GM12878 (cell line): ENCODE results near the gene DLEC1. TPM values are rescaled to one million over a fixed set of nuclear protein-coding genes. Genes with fewer than 3 reads are reported as not detected.
"Not testable (repeated sequence)": the region's sequence is repeated elsewhere in the genome, so short reads cannot be mapped to it uniquely, and the experiment has no call there.

Experiments used
- ATAC-seq: fragments of 200-7000 bp; cut with Tn5 transposase; 3 replicates; pipeline ENCODE4 v1.9.1; 2020; ENCODE audit warnings: mild to moderate bottlenecking, moderate library complexity
- BruUV-seq: library from RNA; stranded (reverse); fragments of 400-500 nt; replicated peaks from 2 replicates; lab custom pipeline; 2021; lab: Mats Ljungman, UMichigan
- CTCF ChIA-PET: fragments of 300-600 bp; sonication (Branson Sonifier 250); formaldehyde crosslinking; extraction: SDS; loops from one replicate; lab custom pipeline; 2021; ENCODE audit warnings: inconsistent platforms; lab: Yijun Ruan, JAX
- POLR2A ChIA-PET: fragments of 350-600 bp; formaldehyde crosslinking; extraction: SDS; loops from one replicate; lab custom pipeline; 2021; ENCODE audit warnings: inconsistent platforms; lab: Charles Lee
- RAD21 ChIA-PET: fragments of 300-600 bp; sonication (Branson Sonifier 250); formaldehyde crosslinking; loops from one replicate; lab custom pipeline; 2023; ENCODE audit warnings: antibody characterized with exemption; ENCODE audit not compliant: unreplicated experiment; lab: Charles Lee
- SMC1A ChIA-PET: fragments of 300-600 bp; sonication (Branson Sonifier 250); formaldehyde crosslinking; loops from one replicate; lab custom pipeline; 2023; ENCODE audit not compliant: unreplicated experiment, uncharacterized antibody; lab: Charles Lee
- DNase-seq: peaks from one replicate; pipeline ENCODE4 v3.0.0-alpha.2; 2011; ENCODE audit warnings: low read depth, low spot score
- FAIRE-seq: peaks from 3 replicates; lab custom pipeline; 2011; peaks lifted over from hg19 to GRCh38; lab: Jason Lieb, UNC
- H2AFZ ChIP-seq: 2 replicates; pipeline ENCODE4 v1.6.0; 2011; ENCODE audit warnings: low read depth, low read length, control low read depth; ENCODE audit not compliant: control insufficient read depth
- H3K27ac ChIP-seq: 2 replicates; pipeline ENCODE4 v1.5.1; 2011; ENCODE audit warnings: control low read depth; ENCODE audit not compliant: control insufficient read depth, insufficient read depth
- H3K27me3 ChIP-seq, 2 experiments: replicated peaks in 1 of 2; 2 replicates each; pipeline versions ENCODE4 v1.6.0 to v1.6.1; 2011; ENCODE audit warnings: low read length in 1 of 2; ENCODE audit not compliant: control insufficient read depth in 2 of 2, insufficient read depth in 2 of 2
- H3K36me3 ChIP-seq, 2 experiments: 2 replicates each; pipeline ENCODE4 v1.5.1; 2011; ENCODE audit warnings: low read length in 1 of 2; ENCODE audit not compliant: control insufficient read depth in 2 of 2, insufficient read depth in 2 of 2
- H3K4me1 ChIP-seq: 2 replicates; pipeline ENCODE4 v1.6.1; 2011; ENCODE audit warnings: mild to moderate bottlenecking, low read length, moderate library complexity, mixed read lengths; ENCODE audit not compliant: control insufficient read depth, insufficient read depth
- H3K4me2 ChIP-seq: 2 replicates; pipeline ENCODE4 v1.6.0; 2011; ENCODE audit warnings: control low read depth; ENCODE audit not compliant: control insufficient read depth, insufficient read depth
- H3K4me3 ChIP-seq: fragments of 200-600 bp; sonication (generic); 2 replicates; pipeline ENCODE4 v1.5.1; 2016
- H3K79me2 ChIP-seq: 2 replicates; pipeline ENCODE4 v1.6.0; 2011; ENCODE audit warnings: low read length; ENCODE audit not compliant: control insufficient read depth, insufficient read depth
- H3K9ac ChIP-seq: 2 replicates; pipeline ENCODE4 v1.8.0; 2011; ENCODE audit warnings: low read length, control low read depth, mixed read lengths; ENCODE audit not compliant: control insufficient read depth, insufficient read depth
- H3K9me3 ChIP-seq: replicated peaks from 3 replicates; pipeline ENCODE4 v1.5.1; 2011; ENCODE audit warnings: mild to moderate bottlenecking, low read length; ENCODE audit not compliant: control insufficient read depth, insufficient read depth
- H4K20me1 ChIP-seq: 2 replicates; pipeline ENCODE4 v1.6.0; 2011; ENCODE audit not compliant: control insufficient read depth, insufficient read depth
- JUND ChIP-seq: IDR thresholded peaks from 2 replicates; pipeline ENCODE4 v1.6.1; 2012; ENCODE audit warnings: low read depth, mild to moderate bottlenecking, low read length, improper control_type of control experiment, moderate library complexity
- RUNX3 ChIP-seq: IDR thresholded peaks from 2 replicates; pipeline ENCODE4 v1.6.1; 2012; ENCODE audit warnings: low read length, inconsistent platforms
- WGBS: methylation state at CpG from one replicate; pipeline ENCODE4 v1.1.6; 2016; ENCODE audit warnings: low lambda C conversion rate; ENCODE audit not compliant: insufficient replicate concordance, insufficient coverage; ENCODE audit errors: missing lambda C conversion rate; 5-methylcytosine and 5-hydroxymethylcytosine counted together
- in situ Hi-C: fragments of 300-500 bp; cut with MboI; formaldehyde crosslinking; loops from 9 replicates; pipeline ENCODE4 v1.14.3; 2018; ENCODE audit warnings: mixed read lengths
- intact Hi-C: fragments of 100-400 bp; cut with micrococcal nuclease; formaldehyde crosslinking; loops from one replicate; pipeline ENCODE4 v1.14.2; 2022; ENCODE audit not compliant: unreplicated experiment
- polyA plus RNA-seq, 11 experiments: library from polyadenylated mRNA; depleted of rRNA in 4 of 11; unstranded in 6 of 11; stranded (reverse) in 5 of 11; fragments of >200 nt; fragmentation: Nextera tagmentation in 4 of 11; fragmentation: Illumina TruSeq in 1 of 11; extraction: Ambion mirVana in 4 of 11; extraction: Trizol in 1 of 11; gene quantifications; 1 replicate in 1 of 11; 2 replicates in 10 of 11; pipeline versions ENCODE4 v1.2.1 to v1.2.3, GENCODE V29; 2011 to 2016; ENCODE audit warnings: inconsistent platforms in 2 of 11, missing spikeins in 2 of 11, low read depth in 1 of 11
- total RNA-seq, 4 experiments: library from RNA; depleted of rRNA in 3 of 4; stranded (reverse); fragments of >200 nt in 3 of 4; fragmentation: Illumina TruSeq in 1 of 4; extraction: Trizol in 1 of 4; gene quantifications; 2 replicates each; pipeline versions ENCODE4 v1.2.1 to v1.2.3, GENCODE V29; 2013 to 2021

DLEC1 gene
- total and polyA plus RNA-seq, 10 of the 15 experiments (the other 5 are each of a cell fraction or from before 2014, with no cell fraction given): 0.03 to 0.29 (median 0.07) TPM; not detected in 3

DNA sequence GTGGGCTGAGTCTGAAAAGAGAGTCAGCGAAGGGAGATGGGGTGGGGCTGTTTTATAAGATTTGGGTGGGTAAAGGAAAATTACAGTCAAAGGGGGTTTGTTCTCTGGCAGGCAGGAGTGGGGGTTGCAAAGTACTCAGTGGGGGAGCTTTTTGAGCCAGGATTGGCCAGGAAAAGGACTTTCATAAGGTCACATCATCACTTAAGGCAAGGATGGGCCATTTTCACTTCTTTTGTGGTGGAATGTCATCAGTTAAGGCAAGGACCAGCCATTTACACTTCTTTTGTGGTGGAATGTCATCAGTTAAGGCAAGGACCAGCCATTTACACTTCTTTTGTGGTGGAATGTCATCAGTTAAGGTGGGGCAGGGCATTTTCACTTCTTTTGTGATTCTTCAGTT, 44.2 kb downstream of the DLEC1 start:
- H3K27ac ChIP-seq, H3K4me2 ChIP-seq, H3K36me3 ChIP-seq, intact Hi-C loops, H2AFZ ChIP-seq, H3K9ac ChIP-seq, DNase-seq, H3K79me2 ChIP-seq, RAD21 ChIA-PET, H3K9me3 ChIP-seq, FAIRE-seq, CTCF ChIA-PET, BruUV-seq, H4K20me1 ChIP-seq, POLR2A ChIA-PET, in situ Hi-C loops, H3K4me1 ChIP-seq, ATAC-seq, H3K27me3 ChIP-seq, SMC1A ChIA-PET, H3K4me3 ChIP-seq: not testable (repeated sequence)
- WGBS: no CpG with 5 or more reads among the region's 1 CpG

DNA sequence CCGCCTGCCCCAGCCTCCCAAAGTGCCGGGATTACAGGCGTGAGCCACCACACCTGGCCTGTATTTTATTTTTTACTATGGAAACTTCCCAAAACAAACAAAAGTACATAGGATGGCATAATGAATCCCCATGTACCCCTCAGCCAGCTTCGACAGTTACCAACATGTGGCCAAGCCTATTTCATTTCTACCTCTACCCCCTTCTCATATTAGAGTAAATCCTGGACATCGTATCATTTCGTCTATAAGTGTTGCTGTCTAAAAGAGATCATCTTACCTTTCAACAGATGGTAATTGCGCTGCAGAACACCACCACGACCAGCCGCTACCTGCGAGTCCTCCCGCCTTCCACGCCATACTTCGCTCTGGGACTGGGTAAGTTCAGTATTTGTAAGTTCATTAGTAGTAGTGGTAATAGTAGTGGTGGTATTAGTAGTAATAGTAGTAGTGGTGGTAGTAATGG, 44.9 kb downstream of the DLEC1 start:
- no peak overlapping the region for H3K9ac ChIP-seq
- ChIA-PET RAD21 (no interaction called here), CTCF (no interaction called here), SMC1A (interaction anchor here (0.5 kb wide), 1 partner anchor 937 kb away, joined by 4 read pairs; no protein-coding TSS in a partner anchor), POLR2A (no interaction called here)
- in situ Hi-C loops: no loop called here
- peak; percentile 71 for FAIRE-seq
- no peaks in the 10 kb centered on the region for H4K20me1 ChIP-seq
- no peaks in the 10 kb centered on the region for H3K79me2 ChIP-seq
- no peak for ATAC-seq
- no peak for TF ChIP-seq JUND
- 0 out of 2 replicates have a peak, but pooled peaks have one; percentile 7 for TF ChIP-seq RUNX3
- no peak overlapping the region for H3K4me3 ChIP-seq
- no peaks in the 10 kb centered on the region for H3K36me3 ChIP-seq
- no peaks in the 10 kb centered on the region for H3K27me3 ChIP-seq
- 95% methylated on average over 13 of the region's 13 CpGs for WGBS
- no TSS peak for BruUV-seq
- no peaks in the 10 kb centered on the region for H3K4me1 ChIP-seq
- no peaks in the 10 kb centered on the region; the same call in 1 of the 3 replicates for H3K9me3 ChIP-seq
- H3K27ac ChIP-seq: no peak overlapping the region
- no peak for DNase-seq
- no peak overlapping the region for H2AFZ ChIP-seq
- intact Hi-C loops: no loop called here
- H3K4me2 ChIP-seq: no peak overlapping the region
